ENCODE data around the gene ZNF568. TPM values are rescaled to one million over a fixed set of nuclear protein-coding genes. Genes with fewer than 3 reads are reported as not detected.
A peak's percentile ranks its signal among the peaks of the same experiment; 100 is the strongest.

Gene ZNF568
- total RNA-seq, 2 experiments from 2014 or later = 8.1 to 9.5 TPM

DNA sequence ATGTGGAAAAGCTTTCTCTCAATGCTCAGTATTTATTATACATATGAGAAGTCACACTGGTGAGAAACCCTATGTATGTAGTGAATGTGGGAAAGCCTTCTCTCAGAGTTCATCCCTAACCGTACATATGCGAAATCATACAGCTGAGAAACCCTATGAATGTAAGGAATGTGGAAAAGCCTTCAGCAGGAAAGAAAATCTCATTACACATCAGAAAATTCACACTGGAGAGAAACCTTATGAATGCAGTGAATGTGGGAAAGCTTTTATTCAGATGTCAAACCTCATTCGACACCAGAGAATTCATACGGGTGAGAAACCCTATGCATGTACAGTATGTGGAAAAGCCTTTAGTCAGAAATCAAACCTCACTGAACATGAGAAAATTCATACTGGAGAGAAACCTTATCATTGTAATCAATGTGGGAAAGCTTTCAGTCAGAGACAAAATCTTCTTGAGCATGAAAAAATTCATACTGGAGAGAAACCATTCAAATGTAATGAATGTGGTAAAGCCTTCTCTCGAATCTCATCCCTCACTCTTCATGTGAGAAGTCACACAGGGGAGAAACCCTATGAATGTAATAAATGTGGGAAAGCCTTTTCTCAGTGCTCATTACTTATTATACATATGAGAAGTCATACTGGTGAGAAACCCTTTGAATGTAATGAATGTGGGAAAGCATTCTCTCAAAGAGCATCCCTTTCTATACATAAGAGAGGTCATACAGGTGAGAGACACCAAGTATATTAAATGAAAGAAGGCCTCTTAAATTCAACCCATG is 34.4 kb downstream of the ZNF568 start:
- no peaks in the 10 kb centered on the region for H3K27me3 Mint-ChIP-seq
- no peak for ATAC-seq
- no peak for DNase-seq
- POLR2A ChIA-PET = no interaction called here
- H3K36me3 Mint-ChIP-seq (ENCODE audit: low read depth) = peaks cover 54% of the 10 kb centered on the region
- H3K9me3 Mint-ChIP-seq = peaks cover 56% of the 10 kb centered on the region
- H3K27ac Mint-ChIP-seq = no peak overlapping the region
- TF ChIP-seq CTCF (IDR thresholded peaks at IDR 0.05) = no peak
- no peak overlapping the region for H3K4me3 Mint-ChIP-seq
- no peaks in the 10 kb centered on the region for H3K4me1 Mint-ChIP-seq (ENCODE audit: low read depth)
- intact Hi-C loops (cut with micrococcal nuclease) = no loop called here
- CTCF ChIA-PET = no interaction called here

DNA sequence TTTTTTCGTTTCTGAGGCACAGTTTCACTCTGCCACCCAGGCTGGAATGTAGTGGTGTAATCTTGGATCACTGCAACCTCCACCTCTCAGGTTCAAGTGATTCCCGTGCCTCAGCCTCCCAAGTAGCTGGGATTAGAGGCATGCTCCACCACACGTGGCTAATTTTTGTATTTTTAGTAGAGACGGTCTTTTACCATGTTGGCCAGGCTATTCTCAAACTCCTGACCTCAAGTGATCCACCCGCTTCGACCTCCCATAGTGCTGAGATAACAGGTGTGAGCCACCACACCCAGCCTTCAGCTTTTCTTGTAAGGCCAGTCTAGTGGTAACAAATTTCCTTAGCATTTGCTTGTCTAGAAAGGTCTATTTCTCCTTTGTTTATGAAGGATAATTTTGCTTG is 46.2 kb downstream of the ZNF568 start:
- POLR2A ChIA-PET = no interaction called here
- no peak for TF ChIP-seq CTCF (IDR thresholded peaks at IDR 0.05)
- peaks cover 29% of the 10 kb centered on the region for H3K9me3 Mint-ChIP-seq
- intact Hi-C loops (cut with micrococcal nuclease) = no loop called here
- no peak overlapping the region for H3K27ac Mint-ChIP-seq
- H3K4me1 Mint-ChIP-seq (ENCODE audit: low read depth) = no peaks in the 10 kb centered on the region
- CTCF ChIA-PET = no interaction called here
- no peaks in the 10 kb centered on the region for H3K27me3 Mint-ChIP-seq
- H3K36me3 Mint-ChIP-seq (ENCODE audit: low read depth) = peaks cover 38% of the 10 kb centered on the region
- H3K4me3 Mint-ChIP-seq = no peak overlapping the region
- no peak for DNase-seq
- ATAC-seq = no peak

DNA sequence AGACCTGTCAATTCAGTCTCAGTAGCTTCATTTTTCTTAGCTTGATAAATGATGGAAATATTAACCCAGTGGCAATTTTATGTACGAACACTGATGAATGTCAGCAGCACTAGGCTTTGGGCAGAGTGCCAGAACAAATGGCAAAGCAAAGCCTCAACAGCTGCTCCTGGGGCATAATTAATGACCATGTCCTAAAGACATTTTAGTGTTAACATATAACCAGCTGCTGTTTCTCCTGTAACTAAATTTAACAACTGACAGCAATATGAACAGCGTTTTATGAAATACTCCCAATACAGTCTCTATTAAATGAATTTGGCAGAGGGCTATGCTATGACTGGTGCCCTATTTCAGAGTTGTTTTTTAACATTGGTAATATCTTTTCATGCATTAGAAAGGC is 47.1 kb downstream of the ZNF568 start:
- peaks cover 37% of the 10 kb centered on the region for H3K36me3 Mint-ChIP-seq (ENCODE audit: low read depth)
- H3K9me3 Mint-ChIP-seq = peaks cover 23% of the 10 kb centered on the region
- H3K27me3 Mint-ChIP-seq = no peaks in the 10 kb centered on the region
- POLR2A ChIA-PET = interaction anchor here (0.6 kb wide), 1 partner anchor 383 kb away, joined by 4 read pairs; no protein-coding TSS in a partner anchor
- no peak overlapping the region for H3K4me3 Mint-ChIP-seq
- no peak for TF ChIP-seq CTCF (IDR thresholded peaks at IDR 0.05)
- DNase-seq (no peak), ATAC-seq (no peak)
- intact Hi-C loops (cut with micrococcal nuclease) = no loop called here
- CTCF ChIA-PET = no interaction called here
- H3K4me1 Mint-ChIP-seq (ENCODE audit: low read depth) = no peaks in the 10 kb centered on the region
- no peak overlapping the region for H3K27ac Mint-ChIP-seq

DNA sequence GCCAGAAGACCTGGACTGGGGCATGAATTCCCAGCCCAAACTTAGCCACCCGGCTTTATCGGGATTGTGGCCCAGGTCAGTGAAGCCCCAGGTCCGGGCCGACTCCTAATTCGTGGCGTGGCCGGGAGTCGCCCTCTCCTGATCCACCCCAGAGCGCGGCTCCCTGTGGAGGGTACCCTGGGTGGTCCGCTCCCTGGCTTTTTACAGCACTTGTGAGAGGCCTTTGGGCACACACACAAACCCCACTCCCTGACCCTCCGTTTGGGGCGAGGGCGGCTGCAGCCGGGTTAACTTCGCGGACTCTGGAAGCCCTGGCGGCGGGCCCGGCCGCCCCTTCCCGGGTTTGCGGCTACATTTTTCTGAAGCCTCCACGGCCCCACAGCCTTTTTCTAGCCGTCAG is 56.4 kb downstream of the ZNF568 start:
- CTCF ChIA-PET = interaction anchor here (0.8 to 1.0 kb wide), 2 partner anchors 69 to 105 kb away, joined by 3 read pairs; partner anchors contain the start of gene ZNF420
- intact Hi-C loops (cut with micrococcal nuclease) = no loop called here
- H3K4me1 Mint-ChIP-seq (ENCODE audit: low read depth) = peaks cover 20% of the 10 kb centered on the region
- H3K27me3 Mint-ChIP-seq = no peaks in the 10 kb centered on the region
- peaks cover 4% of the 10 kb centered on the region for H3K9me3 Mint-ChIP-seq
- POLR2A ChIA-PET = interaction anchor here (1.2 kb wide), 2 partner anchors 105 to 122 kb away, joined by 4 read pairs; partner anchors contain the start of genes ZNF345 and ZNF420
- H3K36me3 Mint-ChIP-seq (ENCODE audit: low read depth) = peaks cover 31% of the 10 kb centered on the region
- H3K4me3 Mint-ChIP-seq = peak overlapping the region; percentile 98
- ATAC-seq = peak; percentile 7
- TF ChIP-seq CTCF (IDR thresholded peaks at IDR 0.05) = no peak
- no peak for DNase-seq
- peak overlapping the region; percentile 96 for H3K27ac Mint-ChIP-seq

Data from activated CD8-positive, alpha-beta T cell treated with anti-CD3 and anti-CD28 coated beads for 36 hours (primary cell).